ENCODE data around the gene BID.

Gene BID

DNA sequence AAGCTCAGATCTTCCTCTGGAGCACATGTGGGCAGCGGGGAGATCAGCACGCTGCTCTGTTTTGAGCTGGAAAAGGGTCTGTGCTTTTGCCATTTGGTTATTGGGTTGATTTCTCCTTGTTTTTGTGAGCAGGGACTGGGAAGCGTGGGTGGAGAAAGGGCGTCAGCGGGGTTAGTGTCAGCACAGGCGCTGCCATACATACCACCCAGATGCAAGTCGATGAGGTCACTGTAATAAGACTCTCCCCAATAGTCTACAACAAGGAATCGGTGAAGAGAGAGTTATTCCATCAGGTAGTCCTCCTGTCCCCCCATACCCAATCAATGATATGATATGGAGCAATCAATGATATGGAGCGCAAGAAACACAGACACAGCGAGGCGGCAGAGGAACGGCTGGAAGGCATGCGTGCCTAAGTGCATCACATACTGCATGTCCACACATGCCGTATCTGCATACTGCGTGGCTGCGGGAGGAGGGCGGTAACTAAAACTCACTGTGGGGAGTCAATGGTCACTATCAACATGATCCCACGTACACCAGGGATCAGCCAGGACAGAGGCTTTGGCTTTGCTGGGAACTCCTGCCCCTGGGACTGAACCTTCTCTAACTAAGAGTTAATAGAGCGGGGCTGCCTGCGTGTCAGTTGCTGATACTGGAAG is 29.5 kb upstream of the BID start:
- DNase-seq (ENCODE audit: low read depth, low spot score): no peak

- DNase-seq (ENCODE audit: low read depth, low spot score): no peak
These were observed 28.6 kb upstream of the BID start for GRCh38 chr22:17802822-17803221.

DNA sequence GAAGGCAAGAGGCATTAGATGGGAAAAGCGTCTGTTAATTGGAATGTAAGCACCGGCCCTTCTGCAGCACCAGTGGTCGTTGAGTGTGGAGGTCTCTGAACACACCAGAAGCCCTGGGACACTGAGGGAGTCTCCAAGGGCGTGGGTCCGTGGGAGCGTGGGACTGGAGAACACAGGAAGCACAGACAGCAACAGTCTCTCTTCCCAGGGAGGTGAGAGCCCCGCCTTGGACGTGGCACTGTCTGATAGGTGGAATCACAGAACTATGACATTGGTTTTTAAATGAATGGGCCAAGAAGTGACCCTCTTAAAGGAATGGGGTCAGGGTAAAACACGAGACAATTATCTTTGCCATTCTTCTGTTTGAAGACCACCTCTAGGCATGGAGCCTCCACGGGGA is 28.1 kb upstream of the BID start:
- no peak for DNase-seq (ENCODE audit: low read depth, low spot score)

DNA sequence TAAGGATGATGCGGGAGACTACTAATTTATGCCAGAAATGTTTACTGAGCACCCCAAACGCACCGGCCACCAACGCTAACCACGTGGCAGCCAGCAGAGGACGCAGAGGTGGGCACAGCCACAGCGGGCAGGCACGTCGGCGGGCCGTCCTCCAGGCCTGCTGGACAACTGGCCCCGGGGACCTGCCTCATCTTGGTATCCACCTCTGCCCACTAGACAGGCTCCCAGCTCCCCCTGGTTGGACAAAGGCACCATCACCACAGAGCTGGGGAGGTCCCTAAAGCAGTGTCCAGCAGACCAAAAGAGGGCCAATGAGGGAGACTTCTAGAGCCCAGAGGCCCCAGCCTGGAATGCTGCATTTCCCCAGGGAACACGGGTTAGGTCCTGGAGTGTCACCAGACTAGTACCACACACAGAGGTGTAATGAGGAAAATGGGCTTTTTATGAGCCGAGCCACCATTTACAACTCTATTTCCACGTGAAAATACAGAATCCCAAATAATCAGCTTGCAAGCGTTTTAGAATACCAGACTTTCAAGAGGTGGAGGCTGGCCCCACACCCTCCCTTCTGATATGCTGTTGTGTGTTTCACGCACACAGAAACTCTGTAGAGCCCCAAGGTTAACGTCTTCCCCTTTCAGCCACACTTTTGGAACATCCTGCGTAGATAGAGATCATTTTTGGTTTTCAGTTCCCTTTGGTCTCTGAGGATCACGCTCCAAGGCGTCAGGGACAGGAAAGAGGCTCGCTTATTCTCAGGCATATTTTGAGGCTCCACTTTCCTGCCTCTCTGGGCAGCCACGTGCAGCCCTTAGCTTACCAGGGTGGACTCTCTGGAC is 23.7 kb upstream of the BID start:
- no peak for DNase-seq (ENCODE audit: low read depth, low spot score)

DNA sequence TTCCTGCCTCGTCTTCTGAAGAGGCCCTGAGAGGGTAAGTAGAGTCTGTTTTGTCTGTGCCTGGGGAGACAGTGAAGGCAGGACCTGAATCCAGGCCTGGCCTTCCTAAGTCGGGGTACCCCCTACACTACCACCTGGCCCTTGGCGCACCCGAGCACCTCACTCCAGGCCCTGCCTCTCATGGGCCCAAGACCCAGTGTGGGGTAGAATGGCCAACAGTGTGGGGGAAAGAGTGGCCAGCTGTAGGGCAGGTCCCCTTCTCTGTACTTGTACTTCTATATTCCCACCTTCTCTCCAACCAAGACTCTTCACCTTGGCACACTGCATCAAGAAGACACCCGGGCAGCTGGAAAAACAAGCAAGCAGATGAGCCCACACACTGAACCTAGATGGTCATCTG is 22.4 kb upstream of the BID start:
- no peak for DNase-seq (ENCODE audit: low read depth, low spot score)

DNA sequence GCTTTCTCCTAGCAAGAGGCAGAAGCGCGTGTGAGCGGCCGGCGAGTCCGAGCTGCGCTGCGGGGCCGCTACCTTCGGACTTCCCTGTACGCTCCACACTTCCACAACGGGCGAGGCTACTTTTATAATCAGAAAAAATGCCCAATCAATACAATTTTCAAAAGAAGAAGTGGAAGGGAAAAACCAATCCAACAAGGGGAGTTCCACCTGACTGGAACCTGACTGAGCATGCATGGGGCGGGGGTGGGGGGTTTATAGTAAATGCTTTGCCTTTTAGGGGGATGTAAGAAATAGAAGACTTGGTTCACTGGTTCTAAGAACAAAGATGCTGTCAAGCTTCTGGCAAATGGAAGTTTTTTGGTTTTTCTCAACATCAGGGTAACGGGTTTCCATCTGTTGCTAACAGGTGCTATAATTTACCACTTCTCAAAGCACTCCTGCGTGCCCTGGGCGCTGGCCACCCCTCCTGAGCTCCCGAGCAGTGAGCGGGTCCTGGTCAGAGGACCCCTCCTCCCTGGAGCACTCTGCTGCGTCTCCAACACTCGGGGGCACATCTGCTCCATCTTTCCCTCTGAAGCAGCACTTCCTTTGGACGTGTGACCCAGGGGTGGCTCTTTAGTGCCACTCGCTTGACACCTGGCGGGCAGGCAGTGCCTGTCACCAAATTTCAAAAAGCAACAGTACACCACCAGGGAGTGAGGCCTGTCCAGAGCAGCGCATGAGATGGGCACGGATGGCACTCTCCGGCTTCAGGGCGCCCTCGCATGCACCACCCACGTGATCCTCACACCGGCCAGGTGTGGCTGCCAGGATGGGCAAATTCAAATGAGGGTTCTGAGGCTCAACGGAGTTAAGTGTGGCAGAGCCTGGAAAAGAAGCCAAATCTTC is 21.6 kb upstream of the BID start:
- DNase-seq (ENCODE audit: low read depth, low spot score): no peak

DNA sequence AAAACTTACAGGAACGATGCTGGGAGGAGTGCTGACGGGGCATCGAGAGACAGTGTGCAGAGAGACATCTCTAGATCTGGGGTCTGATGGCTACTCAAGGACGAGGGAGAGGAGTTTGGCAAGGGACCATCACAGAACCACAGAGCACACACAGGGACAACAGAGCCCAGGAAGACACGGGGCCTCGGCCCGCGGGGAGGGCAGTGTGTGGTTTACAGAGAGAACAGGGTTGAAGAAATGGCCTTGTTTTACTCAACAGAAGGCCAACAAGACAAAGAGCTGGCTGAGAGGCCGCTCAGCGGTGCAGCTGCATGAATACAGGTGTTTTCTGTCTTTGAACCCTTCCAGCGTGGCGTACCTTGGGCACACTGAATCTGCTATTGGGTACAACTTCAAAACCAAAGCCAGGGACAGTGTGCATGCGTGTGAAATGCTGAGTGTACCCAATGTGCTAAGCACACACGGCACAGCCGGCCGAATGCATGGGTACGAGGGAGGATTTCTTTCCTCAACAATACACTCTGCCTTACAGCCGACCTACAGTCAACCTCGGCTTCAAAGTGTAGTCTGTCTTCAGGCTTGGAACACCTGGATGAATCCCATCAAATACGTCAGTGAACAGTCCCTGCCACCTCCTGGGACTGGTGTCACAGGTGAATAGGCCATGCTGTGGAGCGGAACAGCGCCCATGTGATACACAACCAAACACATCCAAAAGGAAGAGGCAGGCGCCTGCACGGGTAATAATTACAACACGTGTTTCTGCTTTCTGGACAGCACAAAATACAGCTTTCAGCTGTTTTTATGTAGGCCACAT is 20.7 kb upstream of the BID start:
- DNase-seq (ENCODE audit: low read depth, low spot score): no peak

- no peak for DNase-seq (ENCODE audit: low read depth, low spot score)
These were observed 18.7 kb upstream of the BID start for GRCh38 chr22:17792854-17793434.

DNA sequence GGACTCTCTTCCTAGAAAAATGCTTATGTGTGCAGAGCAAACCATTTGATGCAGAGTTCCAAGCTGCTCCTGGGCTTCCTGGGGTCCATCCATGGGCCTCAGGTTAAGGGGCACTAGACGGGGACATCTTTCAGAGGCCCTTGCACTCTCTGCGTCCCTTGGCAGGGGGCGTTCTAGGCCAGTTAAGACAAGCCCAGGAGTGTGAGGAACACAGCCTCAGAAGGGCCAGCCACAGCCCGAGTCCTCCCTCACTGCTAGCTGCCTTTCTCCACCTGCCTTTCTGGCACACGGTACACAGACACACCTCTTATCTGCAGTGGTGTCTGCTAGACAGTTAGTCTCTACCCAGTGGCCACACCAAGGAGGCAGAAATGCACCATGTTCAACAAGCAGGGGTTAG is 18.0 kb upstream of the BID start:
- DNase-seq (ENCODE audit: low read depth, low spot score): no peak

- no peak for DNase-seq (ENCODE audit: low read depth, low spot score)
These were observed 16.9 kb upstream of the BID start for GRCh38 chr22:17791196-17791595.

DNA sequence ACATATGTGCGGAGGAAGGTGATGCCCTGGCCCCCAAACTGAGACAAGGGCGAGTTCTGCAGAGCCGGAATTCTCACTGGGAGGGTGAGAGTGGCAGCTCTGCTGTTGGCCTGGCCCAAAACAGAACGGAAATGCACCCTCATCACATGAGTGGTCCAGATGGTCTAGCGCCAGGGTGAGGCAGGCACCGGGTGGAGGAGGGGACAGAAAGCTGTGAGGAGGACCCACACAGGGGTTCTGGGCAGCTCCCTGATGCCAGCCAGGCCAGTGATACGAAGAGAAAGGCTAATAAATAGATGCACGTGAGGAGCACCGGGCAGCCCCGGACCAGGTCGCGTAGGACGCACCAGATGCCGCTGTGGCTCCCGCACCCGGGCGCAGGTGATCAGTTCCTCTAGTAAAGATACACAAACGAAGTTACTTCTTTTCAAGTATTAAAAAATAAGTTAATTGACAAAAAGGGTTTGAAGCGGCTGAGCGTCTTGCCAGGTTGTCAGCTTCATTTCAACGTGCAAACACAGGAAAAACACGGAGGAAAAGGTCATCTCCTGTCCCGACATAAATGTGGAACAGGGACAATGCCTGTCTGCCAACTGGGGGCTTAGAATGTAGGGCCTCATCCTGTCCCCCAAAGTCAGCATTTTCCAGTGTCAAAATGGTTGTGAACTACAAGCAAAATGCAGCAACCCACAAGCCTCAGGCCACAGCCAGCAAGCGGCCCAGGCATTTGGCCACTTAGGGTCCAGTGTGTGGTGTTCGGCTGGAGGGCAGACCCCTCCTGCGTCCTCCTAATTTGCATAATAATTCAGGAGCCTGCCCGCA is 15.3 kb upstream of the BID start:
- no peak for DNase-seq (ENCODE audit: low read depth, low spot score)

DNA sequence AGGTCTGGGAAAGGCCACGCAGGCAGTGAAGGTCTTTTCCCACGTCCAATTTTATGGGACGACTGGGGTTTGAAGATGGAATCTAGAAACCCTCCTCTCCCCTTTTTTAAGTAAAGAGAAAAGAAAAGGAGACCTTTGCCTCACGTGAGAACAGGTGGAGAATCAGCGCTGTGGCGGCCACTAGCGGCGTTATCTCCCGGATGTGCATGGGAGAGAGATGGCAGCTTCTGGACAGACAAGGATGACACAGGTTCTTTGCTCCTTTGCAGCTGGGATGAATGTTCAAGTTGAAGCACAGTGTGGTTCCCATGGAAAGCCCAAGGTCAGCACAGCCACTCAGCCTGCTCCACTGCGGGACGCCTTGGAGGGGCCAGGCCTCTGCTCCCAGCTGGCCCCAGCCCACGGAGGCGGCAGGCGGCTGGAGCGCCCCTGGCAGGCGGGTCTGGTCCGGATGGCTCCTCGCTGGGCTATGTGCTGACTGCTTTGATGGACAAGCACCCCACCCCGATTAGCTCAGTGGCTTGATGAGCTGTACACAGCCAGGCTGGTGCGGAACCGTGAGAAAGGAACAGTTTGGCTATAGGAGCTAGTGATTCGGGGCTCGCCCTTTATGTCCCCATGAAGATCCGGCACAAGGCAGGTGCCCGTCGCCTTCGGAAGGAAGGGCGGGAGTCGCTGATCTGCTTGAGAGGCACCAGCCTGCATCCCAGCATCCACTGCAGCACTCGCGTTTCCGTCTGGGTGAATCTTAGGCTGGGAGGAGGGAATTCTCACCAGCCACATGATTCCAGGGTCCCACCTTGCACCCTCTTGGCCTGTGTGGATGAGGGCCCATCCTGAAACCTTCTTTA is 14.5 kb upstream of the BID start:
- no peak for DNase-seq (ENCODE audit: low read depth, low spot score)

DNA sequence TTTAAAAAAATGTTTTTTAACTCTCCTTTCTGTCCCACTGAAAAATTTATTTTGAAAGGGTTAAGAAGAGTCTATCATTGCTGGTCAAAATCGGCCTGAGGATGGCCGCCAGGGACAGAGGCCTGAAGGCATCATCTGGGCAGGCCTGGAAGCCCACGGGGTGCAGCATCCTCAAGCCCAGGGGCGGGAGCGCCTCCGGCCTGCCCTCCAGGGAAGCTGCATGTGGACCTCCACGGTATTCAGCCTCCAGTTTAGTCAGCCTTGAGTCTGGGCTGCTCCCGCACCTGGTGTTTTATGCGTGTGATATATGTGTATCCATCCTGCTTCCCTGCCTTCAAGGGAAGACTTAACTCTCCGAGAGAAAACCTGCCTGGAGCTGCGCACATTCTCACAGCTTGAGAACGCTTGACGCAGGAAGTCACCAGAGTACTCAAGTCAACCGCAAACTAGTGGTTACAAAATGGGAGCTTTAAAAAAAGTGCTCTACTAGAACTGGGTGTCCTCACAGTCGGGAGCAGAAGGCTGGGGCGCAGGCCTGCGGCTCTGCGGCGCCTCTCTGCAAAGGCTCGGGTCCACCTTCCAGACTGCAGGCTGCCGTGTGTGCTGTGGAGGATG is 13.6 kb upstream of the BID start:
- no peak for DNase-seq (ENCODE audit: low read depth, low spot score)

DNA sequence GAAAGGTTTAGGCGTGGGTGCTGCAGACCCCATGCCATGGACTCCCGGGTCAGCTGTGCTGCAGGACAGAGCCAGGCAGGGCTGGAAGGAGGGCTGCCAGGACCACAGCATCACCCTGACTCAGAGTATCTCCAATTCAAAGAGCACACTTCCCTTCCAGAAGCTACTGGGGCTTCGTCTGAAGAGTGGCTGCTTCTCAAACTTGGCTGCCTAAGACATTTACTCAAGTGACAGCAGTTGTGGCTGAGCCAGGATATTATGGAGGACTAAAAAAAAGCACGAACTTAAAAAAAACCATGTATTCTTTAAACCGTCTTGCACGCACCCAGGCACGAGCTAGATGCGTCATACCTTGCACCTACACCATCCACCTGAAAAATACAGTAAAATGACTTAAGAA is 13.0 kb upstream of the BID start:
- peak; percentile 24 for DNase-seq (ENCODE audit: low read depth, low spot score)

GRCh38 chr22:17786435-17787161 is 12.3 kb upstream of the BID start:
- peak; percentile 46 for DNase-seq (ENCODE audit: low read depth, low spot score)

- peak; percentile 21 for DNase-seq (ENCODE audit: low read depth, low spot score)
These were observed 11.2 kb upstream of the BID start for GRCh38 chr22:17785185-17786184.

- no peak for DNase-seq (ENCODE audit: low read depth, low spot score)
These were observed 10.5 kb upstream of the BID start for GRCh38 chr22:17784776-17785175.

All from astrocyte of the hippocampus (primary cell).